Measurements from ENCODE around the gene UGT1A9. TPM values are rescaled to one million over a fixed set of nuclear protein-coding genes. Genes with fewer than 3 reads are reported as not detected.

Gene UGT1A9
- total and polyA plus RNA-seq, 2 of the 13 experiments (the other 11 are each of a cell fraction or from before 2014, with no cell fraction given): 0.07 TPM; not detected in 1

DNA sequence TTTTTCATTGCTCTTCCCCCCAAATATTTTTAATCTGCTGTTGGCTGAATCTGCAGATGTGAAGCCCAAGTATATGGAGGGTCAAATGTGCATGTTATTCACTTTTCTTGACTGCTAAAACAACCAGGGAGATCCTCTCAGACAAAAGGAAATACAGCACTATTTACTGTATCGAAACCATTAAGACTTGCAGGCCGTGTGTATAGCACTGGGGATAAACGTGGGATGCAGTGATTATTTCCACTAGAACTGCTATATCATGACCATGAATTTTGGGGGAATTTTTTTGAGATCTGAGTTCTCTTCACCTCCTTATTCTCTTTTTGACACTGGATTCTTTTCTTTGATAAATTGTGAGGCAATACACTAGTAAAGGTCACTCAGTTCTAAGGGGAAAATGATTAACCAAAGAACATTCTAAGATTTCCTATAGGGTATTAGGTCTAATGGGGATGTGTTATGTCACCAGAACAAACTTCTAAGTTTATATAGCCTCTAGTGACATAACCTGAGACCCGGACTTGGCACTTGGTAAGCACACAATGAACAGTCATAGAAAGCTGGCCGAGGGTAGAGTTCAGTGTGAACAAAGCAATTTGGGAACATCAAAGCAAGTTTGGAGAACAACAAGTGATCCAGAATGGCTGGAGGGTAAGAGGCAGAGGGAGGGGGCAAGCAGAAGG is 73.5 kb downstream of the UGT1A9 start (continued):
- TF ChIP-seq, protein P1, sequence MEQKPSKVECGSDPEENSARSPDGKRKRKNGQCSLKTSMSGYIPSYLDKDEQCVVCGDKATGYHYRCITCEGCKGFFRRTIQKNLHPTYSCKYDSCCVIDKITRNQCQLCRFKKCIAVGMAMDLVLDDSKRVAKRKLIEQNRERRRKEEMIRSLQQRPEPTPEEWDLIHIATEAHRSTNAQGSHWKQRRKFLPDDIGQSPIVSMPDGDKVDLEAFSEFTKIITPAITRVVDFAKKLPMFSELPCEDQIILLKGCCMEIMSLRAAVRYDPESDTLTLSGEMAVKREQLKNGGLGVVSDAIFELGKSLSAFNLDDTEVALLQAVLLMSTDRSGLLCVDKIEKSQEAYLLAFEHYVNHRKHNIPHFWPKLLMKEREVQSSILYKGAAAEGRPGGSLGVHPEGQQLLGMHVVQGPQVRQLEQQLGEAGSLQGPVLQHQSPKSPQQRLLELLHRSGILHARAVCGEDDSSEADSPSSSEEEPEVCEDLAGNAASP (CRISPR knock-in tag; IDR thresholded peaks at IDR 0.05; ENCODE audit: borderline replicate concordance): peak; percentile 95; the same call in 1 of the 2 replicates
- TF ChIP-seq RCOR2 (CRISPR knock-in tag; IDR thresholded peaks at IDR 0.05) (peak; percentile 96), ZNF703 (CRISPR knock-in tag; IDR thresholded peaks at IDR 0.05; ENCODE audit: borderline replicate concordance) (peak; percentile 94; the same call in 1 of the 2 replicates), CREM (IDR thresholded peaks at IDR 0.05) (peak; percentile 98), CREM (CRISPR knock-in tag; IDR thresholded peaks at IDR 0.05) (no peak), HES4 (CRISPR knock-in tag; IDR thresholded peaks at IDR 0.05; ENCODE audit: borderline replicate concordance) (no peak), ZNF546 (CRISPR knock-in tag; conservative IDR thresholded peaks at IDR 0.05) (no peak; the same call in 1 of the 2 replicates), NFIB (CRISPR knock-in tag; IDR thresholded peaks at IDR 0.05; ENCODE audit: borderline replicate concordance) (no peak), MZF1 (CRISPR knock-in tag; IDR thresholded peaks at IDR 0.05; ENCODE audit: borderline replicate concordance) (no peak), SATB2 (CRISPR knock-in tag; IDR thresholded peaks at IDR 0.05) (peak; percentile 83; the same call in 1 of the 2 replicates), ZNF619 (CRISPR knock-in tag; IDR thresholded peaks at IDR 0.05) (no peak), ZNF883 (CRISPR knock-in tag; IDR thresholded peaks at IDR 0.05; ENCODE audit: not compliant biosample characterization) (no peak), THYN1 (CRISPR knock-in tag; IDR thresholded peaks at IDR 0.05; ENCODE audit: borderline replicate concordance, low read depth) (no peak), CBX2 (IDR thresholded peaks at IDR 0.05; ENCODE audit: low read depth, low read length) (no peak), CBX2 (CRISPR knock-in tag; IDR thresholded peaks at IDR 0.05; ENCODE audit: low read depth) (peak; percentile 81; the same call in 1 of the 2 replicates), SNAPC2 (CRISPR knock-in tag; IDR thresholded peaks at IDR 0.05) (no peak), BORCS8-MEF2B (CRISPR knock-in tag; IDR thresholded peaks at IDR 0.05) (peak; percentile 60; the same call in 1 of the 2 replicates)
- TF ChIP-seq, protein P2, sequence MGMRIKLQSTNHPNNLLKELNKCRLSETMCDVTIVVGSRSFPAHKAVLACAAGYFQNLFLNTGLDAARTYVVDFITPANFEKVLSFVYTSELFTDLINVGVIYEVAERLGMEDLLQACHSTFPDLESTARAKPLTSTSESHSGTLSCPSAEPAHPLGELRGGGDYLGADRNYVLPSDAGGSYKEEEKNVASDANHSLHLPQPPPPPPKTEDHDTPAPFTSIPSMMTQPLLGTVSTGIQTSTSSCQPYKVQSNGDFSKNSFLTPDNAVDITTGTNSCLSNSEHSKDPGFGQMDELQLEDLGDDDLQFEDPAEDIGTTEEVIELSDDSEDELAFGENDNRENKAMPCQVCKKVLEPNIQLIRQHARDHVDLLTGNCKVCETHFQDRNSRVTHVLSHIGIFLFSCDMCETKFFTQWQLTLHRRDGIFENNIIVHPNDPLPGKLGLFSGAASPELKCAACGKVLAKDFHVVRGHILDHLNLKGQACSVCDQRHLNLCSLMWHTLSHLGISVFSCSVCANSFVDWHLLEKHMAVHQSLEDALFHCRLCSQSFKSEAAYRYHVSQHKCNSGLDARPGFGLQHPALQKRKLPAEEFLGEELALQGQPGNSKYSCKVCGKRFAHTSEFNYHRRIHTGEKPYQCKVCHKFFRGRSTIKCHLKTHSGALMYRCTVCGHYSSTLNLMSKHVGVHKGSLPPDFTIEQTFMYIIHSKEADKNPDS (CRISPR knock-in tag; IDR thresholded peaks at IDR 0.05): peak; percentile 41; the same call in 1 of the 2 replicates
- TF ChIP-seq, protein P3, sequence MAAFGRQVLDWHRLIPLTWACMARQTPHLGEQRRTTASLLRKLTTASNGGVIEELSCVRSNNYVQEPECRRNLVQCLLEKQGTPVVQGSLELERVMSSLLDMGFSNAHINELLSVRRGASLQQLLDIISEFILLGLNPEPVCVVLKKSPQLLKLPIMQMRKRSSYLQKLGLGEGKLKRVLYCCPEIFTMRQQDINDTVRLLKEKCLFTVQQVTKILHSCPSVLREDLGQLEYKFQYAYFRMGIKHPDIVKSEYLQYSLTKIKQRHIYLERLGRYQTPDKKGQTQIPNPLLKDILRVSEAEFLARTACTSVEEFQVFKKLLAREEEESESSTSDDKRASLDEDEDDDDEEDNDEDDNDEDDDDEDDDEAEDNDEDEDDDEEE (CRISPR knock-in tag; IDR thresholded peaks at IDR 0.05): peak; percentile 24; the same call in 1 of the 2 replicates
- TF ChIP-seq, protein P4, sequence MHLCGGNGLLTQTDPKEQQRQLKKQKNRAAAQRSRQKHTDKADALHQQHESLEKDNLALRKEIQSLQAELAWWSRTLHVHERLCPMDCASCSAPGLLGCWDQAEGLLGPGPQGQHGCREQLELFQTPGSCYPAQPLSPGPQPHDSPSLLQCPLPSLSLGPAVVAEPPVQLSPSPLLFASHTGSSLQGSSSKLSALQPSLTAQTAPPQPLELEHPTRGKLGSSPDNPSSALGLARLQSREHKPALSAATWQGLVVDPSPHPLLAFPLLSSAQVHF (CRISPR knock-in tag; IDR thresholded peaks at IDR 0.05): peak; percentile 67; the same call in 1 of the 2 replicates
- TF ChIP-seq, protein P5, sequence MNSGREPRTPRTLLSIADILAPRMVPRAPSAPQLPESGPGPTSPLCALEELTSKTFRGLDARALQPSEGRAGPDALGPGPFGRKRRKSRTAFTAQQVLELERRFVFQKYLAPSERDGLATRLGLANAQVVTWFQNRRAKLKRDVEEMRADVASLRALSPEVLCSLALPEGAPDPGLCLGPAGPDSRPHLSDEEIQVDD (CRISPR knock-in tag; IDR thresholded peaks at IDR 0.05; ENCODE audit: borderline replicate concordance): no peak
- TF ChIP-seq, protein P6, sequence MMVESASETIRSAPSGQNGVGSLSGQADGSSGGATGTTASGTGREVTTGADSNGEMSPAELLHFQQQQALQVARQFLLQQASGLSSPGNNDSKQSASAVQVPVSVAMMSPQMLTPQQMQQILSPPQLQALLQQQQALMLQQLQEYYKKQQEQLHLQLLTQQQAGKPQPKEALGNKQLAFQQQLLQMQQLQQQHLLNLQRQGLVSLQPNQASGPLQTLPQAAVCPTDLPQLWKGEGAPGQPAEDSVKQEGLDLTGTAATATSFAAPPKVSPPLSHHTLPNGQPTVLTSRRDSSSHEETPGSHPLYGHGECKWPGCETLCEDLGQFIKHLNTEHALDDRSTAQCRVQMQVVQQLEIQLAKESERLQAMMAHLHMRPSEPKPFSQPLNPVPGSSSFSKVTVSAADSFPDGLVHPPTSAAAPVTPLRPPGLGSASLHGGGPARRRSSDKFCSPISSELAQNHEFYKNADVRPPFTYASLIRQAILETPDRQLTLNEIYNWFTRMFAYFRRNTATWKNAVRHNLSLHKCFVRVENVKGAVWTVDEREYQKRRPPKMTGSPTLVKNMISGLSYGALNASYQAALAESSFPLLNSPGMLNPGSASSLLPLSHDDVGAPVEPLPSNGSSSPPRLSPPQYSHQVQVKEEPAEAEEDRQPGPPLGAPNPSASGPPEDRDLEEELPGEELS (CRISPR knock-in tag; IDR thresholded peaks at IDR 0.05): peak; percentile 93
